Peyer's patch (tissue), 4 donors: Measurements from ENCODE around the gene PRR19.
A peak's percentile ranks its signal among the peaks of the same experiment; 100 is the strongest.

Source experiments
- POLR2A ChIP-seq, 2 donors: fragments of 450-650 bp; IDR thresholded peaks; one replicate each; pipeline ENCODE4 v1.5.1; 2017; ENCODE audit warnings: antibody characterized with exemption in 2 of 2, mild to moderate bottlenecking in 2 of 2, moderate library complexity in 2 of 2
- TF ChIP-seq, protein P1 (sequence below), 6 experiments: fragments of 450-650 bp in 4 of 6; fragments of 200-600 bp in 2 of 6; sonication (generic) in 1 of 6; IDR thresholded peaks; one replicate each; pipeline ENCODE4 v1.5.1; 2017 to 2019; ENCODE audit warnings: antibody characterized with exemption in 6 of 6, mild to moderate bottlenecking in 3 of 6, moderate library complexity in 1 of 6

- peak in 1 of 2 donors; percentile 6 for TF ChIP-seq POLR2A (IDR thresholded peaks at IDR 0.05)
- TF ChIP-seq, protein P1, sequence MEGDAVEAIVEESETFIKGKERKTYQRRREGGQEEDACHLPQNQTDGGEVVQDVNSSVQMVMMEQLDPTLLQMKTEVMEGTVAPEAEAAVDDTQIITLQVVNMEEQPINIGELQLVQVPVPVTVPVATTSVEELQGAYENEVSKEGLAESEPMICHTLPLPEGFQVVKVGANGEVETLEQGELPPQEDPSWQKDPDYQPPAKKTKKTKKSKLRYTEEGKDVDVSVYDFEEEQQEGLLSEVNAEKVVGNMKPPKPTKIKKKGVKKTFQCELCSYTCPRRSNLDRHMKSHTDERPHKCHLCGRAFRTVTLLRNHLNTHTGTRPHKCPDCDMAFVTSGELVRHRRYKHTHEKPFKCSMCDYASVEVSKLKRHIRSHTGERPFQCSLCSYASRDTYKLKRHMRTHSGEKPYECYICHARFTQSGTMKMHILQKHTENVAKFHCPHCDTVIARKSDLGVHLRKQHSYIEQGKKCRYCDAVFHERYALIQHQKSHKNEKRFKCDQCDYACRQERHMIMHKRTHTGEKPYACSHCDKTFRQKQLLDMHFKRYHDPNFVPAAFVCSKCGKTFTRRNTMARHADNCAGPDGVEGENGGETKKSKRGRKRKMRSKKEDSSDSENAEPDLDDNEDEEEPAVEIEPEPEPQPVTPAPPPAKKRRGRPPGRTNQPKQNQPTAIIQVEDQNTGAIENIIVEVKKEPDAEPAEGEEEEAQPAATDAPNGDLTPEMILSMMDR (IDR thresholded peaks at IDR 0.05) = no peak
Observed at GRCh38 chr19:42268704-42269477, 33.0 kb upstream of the PRR19 start, which contains the start of gene CIC.
